Dedifferentiated amniotic fluid mesenchymal stem cell (primary cell): ENCODE results near the gene LRRC4B.
"Not testable (repeated sequence)": the region's sequence is repeated elsewhere in the genome, so short reads cannot be mapped to it uniquely, and the experiment has no call there.

Source experiments
- DNase-seq: peaks from one replicate; pipeline ENCODE4 v3.0.0-alpha.2; 2016; ENCODE audit errors: extremely low spot score

The LRRC4B gene

GRCh38 chr19:50567882-50568727, at the start of gene LRRC4B:
TSS of gene LRRC4B (minus strand) at chr19:50568435. CDS start at chr19:50548838, 19,597 bp downstream.
- no peak for DNase-seq

DNA sequence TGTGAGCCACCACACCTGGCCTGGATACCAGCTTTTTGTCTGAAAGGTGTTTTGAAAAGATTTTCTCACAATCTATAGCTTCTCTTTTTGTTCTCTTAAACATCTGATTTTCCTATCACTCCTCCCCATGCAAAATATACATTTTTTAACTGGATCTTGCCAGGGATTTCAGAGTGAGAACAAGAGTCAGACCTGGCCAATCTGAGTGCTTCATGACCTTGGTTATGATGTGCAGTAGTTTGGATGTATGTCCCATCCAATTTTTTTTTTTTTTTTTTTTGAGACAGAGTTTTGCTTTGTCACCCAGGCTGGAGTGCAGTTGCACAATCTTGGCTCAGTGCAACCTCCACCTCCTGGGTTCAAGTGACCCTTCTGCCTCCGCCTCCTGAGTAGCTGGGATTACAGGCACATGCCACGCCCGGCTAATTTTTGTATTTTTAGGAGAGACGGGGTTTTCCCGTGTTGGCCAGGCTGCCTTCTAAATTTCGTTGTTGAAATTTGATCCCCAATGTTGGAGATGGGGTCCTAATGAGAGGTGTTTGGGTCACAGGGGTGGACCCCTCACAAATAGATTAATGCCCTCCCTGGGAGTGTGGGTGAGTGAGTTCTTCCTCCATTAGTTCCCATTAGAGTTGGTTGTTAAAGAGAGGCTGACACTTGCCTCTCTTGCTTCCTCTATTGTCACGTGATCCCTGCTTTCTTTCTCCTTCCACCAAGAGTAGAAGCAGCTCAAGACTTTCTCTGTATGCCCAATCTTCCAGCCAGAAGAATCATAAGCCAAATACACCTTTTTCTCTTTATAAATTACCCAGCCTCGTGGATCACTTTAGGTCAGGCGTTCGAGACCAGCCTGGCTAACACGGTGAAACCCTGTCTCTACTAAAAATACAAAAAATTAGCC, 44.5 kb upstream of the LRRC4B start:
- not testable (repeated sequence) for DNase-seq

- no peak for DNase-seq
Measured at GRCh38 chr19:50607874-50608785, 39.9 kb upstream of the LRRC4B start.

DNA sequence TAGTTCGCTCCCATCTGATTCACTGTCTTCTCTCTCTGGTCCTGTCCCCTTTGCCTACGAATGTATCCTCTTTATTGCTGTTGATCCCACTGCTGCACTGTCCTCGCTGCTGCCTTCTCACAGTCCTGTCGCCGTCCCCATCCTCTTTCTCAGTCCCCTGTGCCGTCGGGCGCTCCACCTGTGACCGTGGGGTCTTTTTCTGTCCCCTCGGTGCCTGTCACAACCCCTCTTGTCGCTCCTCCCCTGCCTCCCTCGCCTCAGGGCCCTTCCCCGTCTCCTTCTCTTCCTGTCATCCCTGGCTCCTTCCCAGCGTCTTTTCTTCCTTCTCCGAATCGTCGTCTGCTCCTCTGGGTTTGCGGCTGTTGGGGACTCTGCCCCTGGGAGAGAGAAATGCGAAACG, 39.2 kb upstream of the LRRC4B start:
- no peak for DNase-seq

- not testable (repeated sequence) for DNase-seq
Measured at GRCh38 chr19:50606059-50606836, 38.0 kb upstream of the LRRC4B start.

DNA sequence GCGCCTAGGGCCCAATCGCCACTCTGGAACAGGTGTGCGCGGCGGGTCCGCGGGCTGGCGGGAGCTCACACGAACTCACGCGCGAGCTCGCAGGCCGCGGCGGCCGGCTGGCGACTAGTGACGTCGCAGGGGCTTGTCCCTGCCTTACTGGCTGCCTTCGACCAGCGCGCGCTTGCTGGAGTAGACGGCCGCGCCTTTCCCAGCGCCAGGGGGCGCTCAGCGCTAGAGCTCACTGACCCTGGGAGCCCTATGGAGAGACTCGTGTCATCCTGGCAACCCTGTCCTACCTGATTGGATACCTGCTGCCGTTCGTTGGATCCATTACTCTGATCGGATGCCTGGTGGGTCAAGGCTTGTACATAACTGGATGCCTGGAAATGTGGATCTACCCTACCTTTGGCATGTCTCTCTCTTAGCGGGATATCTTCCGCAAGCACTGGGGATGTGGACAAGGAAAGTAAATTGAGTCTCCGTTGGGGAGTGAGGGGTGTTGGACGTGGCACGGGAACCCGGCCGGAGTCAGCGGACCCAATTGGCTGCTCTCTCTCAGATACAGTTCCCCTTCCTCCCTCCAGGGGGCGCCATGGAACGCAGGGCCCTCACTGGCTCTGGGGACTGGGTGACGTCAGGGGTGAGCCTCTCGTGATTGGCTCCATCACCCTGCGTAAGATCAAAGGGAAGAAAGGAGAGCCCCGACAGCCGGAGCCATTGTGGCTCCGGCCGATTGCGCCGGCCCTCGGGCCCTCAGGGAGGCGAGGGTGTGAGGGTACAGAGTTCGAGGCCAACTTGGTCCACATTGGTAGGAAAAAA, 36.2 kb upstream of the LRRC4B start:
- not testable (repeated sequence) for DNase-seq

DNA sequence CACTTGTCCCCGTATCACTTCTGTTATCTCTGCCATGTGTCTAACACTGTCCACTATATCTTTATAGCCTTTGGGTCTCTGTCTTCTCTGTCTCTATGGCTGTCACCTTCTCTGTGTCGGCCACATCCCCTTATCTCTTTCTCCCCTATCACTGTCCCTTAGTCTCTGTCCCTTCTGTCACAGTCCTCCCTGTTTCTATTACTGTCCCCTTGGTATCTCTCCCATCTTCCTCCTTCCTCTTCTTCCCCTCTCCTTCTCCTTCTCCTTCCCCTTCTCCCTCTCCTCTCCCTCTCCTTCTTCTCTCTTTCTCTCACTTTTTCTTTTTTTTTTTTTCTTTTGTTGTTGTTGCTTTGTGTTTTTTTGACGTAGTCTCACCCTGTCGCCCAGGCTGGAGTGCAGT, 34.7 kb upstream of the LRRC4B start:
- DNase-seq = no peak

DNA sequence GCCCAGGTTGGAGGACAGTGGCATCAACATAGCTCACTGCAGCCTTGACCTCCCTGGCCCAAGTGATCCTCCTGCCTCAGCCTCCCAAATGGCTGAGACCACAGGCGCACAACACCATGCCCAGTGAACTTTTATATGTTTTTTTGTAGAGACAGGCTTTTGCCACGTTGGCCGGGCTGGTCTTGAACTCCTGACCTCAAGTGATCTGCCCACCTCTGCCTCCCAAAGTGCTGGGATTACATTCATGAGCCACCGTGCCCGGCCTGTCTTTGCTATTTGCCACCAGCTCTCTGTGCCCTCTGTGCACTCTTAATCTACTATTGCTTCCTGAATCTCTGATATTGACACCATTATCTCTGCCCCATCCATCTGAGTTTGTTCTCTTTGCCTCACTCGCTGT, 34.3 kb upstream of the LRRC4B start:
- no peak for DNase-seq

DNA sequence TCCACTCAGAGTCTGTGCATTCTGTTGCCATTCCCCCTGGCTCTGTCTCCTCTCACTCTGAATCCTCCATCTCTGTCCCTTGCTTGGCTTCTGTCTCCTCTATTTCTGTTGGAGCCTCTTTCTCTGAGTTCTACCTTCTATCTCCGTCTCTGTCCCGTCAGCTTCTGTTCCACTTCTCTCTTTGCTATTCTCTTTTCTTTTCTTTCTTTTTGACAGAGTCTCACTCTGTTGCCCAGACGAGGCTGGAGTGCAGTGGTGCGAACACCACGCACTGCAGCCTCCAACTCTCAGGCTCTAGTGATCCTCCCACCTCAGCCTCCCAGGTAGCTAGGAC, 33.8 kb upstream of the LRRC4B start:
- no peak for DNase-seq

DNA sequence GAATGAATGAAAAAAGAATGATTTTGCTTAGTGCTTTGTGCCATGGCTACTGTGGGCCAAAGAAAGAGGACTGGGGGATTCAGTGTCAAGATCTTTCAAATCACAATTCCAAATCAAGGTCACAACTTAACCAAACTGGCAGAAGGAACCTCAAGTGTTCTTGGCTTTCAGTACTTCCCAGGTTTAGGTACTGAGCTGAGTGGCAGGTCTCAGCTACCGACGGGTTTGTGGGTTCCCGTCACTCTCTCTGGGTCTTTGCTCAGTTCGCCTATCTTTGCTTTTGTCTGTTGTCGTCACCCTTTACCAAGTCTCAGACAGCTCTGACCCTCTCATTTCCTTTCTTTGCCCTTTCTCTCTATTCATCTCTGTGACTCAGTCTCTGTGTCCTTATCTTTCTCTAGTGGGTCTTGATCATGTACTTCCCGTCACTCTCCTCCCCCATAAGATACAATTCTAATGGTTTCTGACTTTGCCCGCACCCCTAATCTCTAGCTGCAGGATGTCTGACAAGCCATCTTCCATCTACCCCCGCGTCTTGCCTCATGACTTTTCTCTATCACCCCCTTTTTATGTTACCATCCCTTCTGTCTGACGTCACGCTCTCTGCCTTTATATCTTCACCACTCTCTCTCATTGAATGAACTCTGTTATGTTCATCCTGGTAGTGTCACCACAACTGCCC, 33.3 kb upstream of the LRRC4B start:
- DNase-seq = no peak

DNA sequence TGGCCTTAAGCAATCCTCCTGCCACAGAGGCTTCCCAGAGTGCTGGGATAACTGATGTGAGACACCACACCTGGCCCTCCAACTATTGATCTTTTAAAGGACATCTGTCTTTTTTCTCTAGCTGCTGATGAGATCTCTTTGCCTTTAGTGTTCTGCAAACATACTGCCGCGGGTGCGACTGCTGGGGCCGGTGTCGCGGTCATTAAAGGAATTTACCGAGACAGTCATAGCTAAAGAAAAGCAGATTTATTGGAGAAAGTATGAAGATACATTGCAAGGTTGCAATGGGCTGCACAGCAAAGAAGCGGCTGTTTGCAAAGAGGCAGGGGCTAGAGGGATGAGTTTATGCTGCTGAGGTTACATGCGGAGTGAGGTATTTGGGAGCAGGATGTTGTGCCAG, 31.2 kb upstream of the LRRC4B start:
- DNase-seq = no peak

GRCh38 chr19:50590191-50590590, 22.0 kb upstream of the LRRC4B start:
- no peak for DNase-seq

GRCh38 chr19:50581795-50582660, 13.8 kb upstream of the LRRC4B start:
- not testable (repeated sequence) for DNase-seq

DNA sequence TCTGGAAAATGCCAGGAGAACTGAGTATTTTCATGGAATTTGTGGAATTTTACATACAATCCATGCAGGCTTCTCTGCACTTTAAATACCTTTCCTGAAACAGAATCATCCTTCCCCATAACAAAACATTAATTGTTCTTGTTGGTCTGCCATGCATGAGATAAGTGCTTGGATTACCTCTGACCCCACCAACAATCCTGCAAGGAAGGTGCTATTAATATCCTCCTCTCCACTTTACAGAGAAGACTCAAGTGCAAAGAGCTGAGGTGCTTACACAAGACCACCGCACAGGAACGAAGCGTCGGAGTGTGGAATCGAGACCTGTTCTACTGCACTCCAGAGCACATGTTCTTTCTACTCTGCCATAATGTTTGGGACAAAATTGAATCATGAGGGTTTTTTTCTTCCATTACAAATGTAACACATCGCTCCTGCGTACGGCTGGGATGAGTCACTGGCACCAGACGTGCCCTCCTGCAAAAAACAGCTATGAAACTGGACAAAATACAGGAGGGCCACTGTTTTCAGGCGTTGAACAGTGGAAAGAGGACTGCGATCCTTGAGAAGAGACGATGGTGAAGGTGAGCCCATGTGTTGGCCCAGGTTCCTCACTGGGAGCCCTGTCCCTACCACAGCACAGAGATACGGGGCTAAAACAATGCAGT, 12.9 kb upstream of the LRRC4B start:
- no peak for DNase-seq

DNA sequence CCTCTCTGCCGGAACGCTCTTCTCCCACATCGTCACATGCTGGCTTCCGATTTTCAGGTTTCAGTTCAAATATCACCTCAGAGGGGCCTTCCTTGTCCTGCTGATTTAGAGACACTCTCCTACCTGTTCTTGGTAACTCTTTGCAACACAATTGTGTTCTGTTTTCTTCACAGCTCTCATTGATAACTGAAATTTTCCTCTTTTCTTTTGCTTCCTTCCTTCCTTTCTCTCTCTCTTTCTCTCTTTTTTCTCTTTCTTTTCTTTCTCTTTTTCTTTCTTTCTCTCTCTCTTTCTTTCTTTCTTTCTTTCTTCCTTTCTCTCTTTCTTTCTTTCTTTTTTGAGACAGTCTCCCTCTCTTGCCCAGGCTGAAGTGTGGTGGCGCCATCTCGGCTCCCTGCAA, 12.0 kb upstream of the LRRC4B start:
- no peak for DNase-seq

GRCh38 chr19:50576769-50577168, 8.5 kb upstream of the LRRC4B start:
- DNase-seq = not testable (repeated sequence)

- DNase-seq = no peak
Measured at GRCh38 chr19:50573741-50574461, 5.7 kb upstream of the LRRC4B start.
